Aorta (tissue), 5 donors: ENCODE measurements around the gene ABCC11. TPM values are rescaled to one million over a fixed set of nuclear protein-coding genes. Genes with fewer than 3 reads are reported as not detected.
"Not testable (repeated sequence)": the region's sequence is repeated elsewhere in the genome, so short reads cannot be mapped to it uniquely, and the experiment has no call there.

Source experiments
- ATAC-seq: fragments of 200-7000 bp; cut with Tn5 transposase; one replicate; pipeline ENCODE4 v1.9.1; 2022; ENCODE audit warnings: moderate library complexity; ENCODE audit not compliant: low FRiP score
- DNase-seq, 2 donors: peaks; one replicate each; pipeline ENCODE4 v3.0.0-alpha.2; 2020
- H3K27ac ChIP-seq, 2 donors: one replicate each; pipeline ENCODE4 v1.5.1; 2013; ENCODE audit warnings: low read length in 2 of 2, mild to moderate bottlenecking in 2 of 2, moderate library complexity in 2 of 2, control low read depth in 1 of 2, inconsistent platforms in 1 of 2, low read depth in 1 of 2
- H3K27me3 ChIP-seq, 2 donors: one replicate each; pipeline ENCODE4 v1.6.1; 2013; ENCODE audit warnings: control low read depth in 1 of 2, low read length in 1 of 2, mild to moderate bottlenecking in 1 of 2, moderate library complexity in 1 of 2; ENCODE audit not compliant: insufficient read depth in 2 of 2, control insufficient read depth in 1 of 2
- H3K36me3 ChIP-seq, 2 donors: one replicate each; pipeline ENCODE4 v1.6.1; 2013; ENCODE audit warnings: control low read depth in 1 of 2, low read length in 1 of 2, mild to moderate bottlenecking in 1 of 2; ENCODE audit not compliant: insufficient read depth in 2 of 2, control insufficient read depth in 1 of 2
- H3K4me1 ChIP-seq, 2 donors: one replicate each; pipeline ENCODE4 v1.6.1; 2013; ENCODE audit warnings: low read length in 2 of 2, control low read depth in 1 of 2, mild to moderate bottlenecking in 1 of 2, moderate library complexity in 1 of 2; ENCODE audit not compliant: insufficient read depth in 2 of 2, control insufficient read depth in 1 of 2
- H3K4me3 ChIP-seq, 2 donors: one replicate each; pipeline ENCODE4 v1.5.1; 2013; ENCODE audit warnings: low read length in 2 of 2, control low read depth in 1 of 2, mild to moderate bottlenecking in 1 of 2
- H3K9me3 ChIP-seq: one replicate; pipeline ENCODE4 v1.6.1; 2013; ENCODE audit warnings: mild to moderate bottlenecking, low read length; ENCODE audit not compliant: control insufficient read depth
- WGBS, 2 donors: extraction: QIAGEN DNeasy Blood & Tissue Kit; methylation state at CpG; one replicate each; pipeline ENCODE4 v1.1.7; 2013; 5-methylcytosine and 5-hydroxymethylcytosine counted together
- intact Hi-C, 2 donors: fragments of 100-400 bp; cut with DNase I; formaldehyde crosslinking; loops; one replicate each; pipeline versions ENCODE4 v1.14.2 to v1.15.0; 2022
- polyA plus RNA-seq, 2 donors: library from polyadenylated mRNA; stranded (reverse); fragments of 200-250 nt; gene quantifications; one replicate each; pipeline ENCODE4 v1.2.3, GENCODE V29; 2013
- total RNA-seq, 2 donors: library from RNA; stranded (reverse); fragmentation: NEBNext Ultra II Directional; extraction: Animal tissue kit (Norgen Biotek cat#: 25700); gene quantifications; one replicate each; pipeline ENCODE4 v1.2.1, GENCODE V29; 2021
- donor health status: healthy with polysubstance abuse.
- donor health status: Bipolar disorder and iron deficiency.
- donor health status: DM: no; HTN: no; CAD: no.
- donor health status: DM: no; HTN: no; CAD: no.
- donor health status: DM: yes; HTN: yes; CAD: no.

ABCC11 gene
- total and polyA plus RNA-seq, 4 donors = 0.13 TPM; not detected in 3

DNA sequence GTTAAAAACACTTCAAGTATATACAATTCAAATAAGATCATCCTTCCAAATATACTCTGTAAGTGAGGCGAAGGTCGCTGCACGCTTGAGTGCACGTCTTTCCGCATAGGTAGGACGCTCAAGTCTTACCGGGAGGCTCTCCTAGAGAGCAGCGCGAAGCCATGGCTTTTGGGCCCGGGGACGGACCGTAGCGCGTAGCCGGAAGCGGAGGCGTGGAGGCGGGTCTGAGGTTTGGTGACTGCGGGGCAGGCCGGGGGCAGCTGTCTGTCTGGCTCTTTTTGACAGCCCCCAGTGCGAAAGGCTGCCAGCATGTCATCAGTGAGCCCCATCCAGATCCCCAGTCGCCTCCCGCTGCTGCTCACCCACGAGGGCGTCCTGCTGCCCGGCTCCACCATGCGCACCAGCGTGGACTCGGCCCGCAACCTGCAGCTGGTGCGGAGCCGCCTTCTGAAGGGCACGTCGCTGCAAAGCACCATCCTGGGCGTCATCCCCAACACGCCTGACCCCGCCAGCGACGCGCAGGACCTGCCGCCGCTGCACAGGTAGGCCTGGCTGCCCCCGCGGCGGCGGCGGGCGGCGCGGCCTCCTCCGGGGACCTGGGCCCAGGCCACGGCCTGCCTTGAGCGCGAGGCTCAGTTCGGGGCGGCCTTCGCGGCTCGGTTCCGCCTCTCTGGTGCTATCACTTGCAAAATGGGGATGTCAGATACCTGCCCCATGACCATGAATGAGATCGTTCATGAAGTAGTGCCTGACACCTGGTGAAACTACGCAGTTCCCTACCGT is 3.1 kb downstream of the ABCC11 start, which contains the start of gene LONP2:
LONP2 (plus strand) TSS at position 221 of the 783 bp plus-strand sequence; CDS start at position 310, 89 bp downstream.
- Histone ChIP-seq H3K27ac (peak within 1 kb of the TSS in 1 of 2 donors; percentile 51), H3K27me3 (no peaks in the 10 kb centered on the region), H3K36me3 (no peaks in the 10 kb centered on the region), H3K9me3 (no peaks in the 10 kb centered on the region), H3K4me1 (peaks cover 3 to 5% of the 10 kb centered on the region in 2 donors), H3K4me3 (peak within 1 kb of the TSS; percentile 55 to 85)
- 0% methylated on average over 58 to 63 of the region's 63 CpGs for WGBS, 2 donors
- intact Hi-C loops = no loop called here
- ATAC-seq = peak; percentile 99
- peak; percentile 94 to 97 for DNase-seq

DNA sequence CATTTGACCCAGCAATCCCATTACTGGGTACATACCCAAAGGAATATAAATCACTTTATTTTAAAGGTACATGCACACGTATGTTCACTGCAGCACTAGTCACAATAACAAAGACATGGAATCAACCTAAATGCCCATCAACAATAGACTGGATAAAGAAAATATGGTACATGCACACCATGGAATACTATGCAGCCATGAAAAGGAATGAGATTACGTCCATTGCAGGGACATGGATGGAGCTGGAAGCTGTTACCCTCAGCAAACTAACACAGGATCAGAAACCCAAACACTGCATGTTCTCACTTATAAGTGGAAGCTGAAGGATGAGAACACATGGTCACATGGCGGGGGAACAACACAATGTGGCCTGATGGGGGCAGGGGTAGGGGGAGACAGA is 7.2 kb downstream of the ABCC11 start:
- H3K27me3 ChIP-seq, H3K9me3 ChIP-seq, ATAC-seq, H3K36me3 ChIP-seq, DNase-seq, H3K4me1 ChIP-seq, H3K27ac ChIP-seq, intact Hi-C loops, H3K4me3 ChIP-seq: not testable (repeated sequence)
- WGBS, 2 donors = 91 to 92% methylated on average over 3 of the region's 3 CpGs

DNA sequence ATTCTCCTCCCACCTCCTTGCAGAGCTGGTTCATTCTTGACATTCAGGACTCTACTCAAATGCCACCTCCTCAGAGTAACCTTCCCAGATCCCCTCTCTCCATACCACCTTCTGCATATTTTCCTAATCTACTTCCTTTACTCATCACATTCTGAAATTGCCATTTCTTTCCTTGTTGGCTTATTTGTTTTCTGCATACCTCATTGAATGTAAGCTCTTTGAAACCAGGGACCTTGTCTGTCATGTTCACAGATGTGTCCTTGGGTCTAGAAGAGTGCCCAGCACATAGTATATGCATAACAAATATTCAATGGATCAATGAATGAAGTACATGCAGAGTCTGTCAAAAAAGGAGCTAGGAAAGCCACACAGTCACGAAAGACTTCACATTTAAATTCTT is 11.1 kb downstream of the ABCC11 start:
- no peak overlapping the region for H3K27ac ChIP-seq
- no peaks in the 10 kb centered on the region for H3K36me3 ChIP-seq
- DNase-seq (no peak), ATAC-seq (no peak)
- H3K9me3 ChIP-seq = no peaks in the 10 kb centered on the region
- H3K4me1 ChIP-seq = no peaks in the 10 kb centered on the region
- 69 to 86% methylated on average over 1 of the region's 1 CpG for WGBS, 2 donors
- intact Hi-C loops = loop anchor here in 1 of 2 donors (10.0 kb wide), 1 partner anchor 389 kb away; no protein-coding TSS in a partner anchor
- H3K4me3 ChIP-seq = no peak overlapping the region
- H3K27me3 ChIP-seq = no peaks in the 10 kb centered on the region

DNA sequence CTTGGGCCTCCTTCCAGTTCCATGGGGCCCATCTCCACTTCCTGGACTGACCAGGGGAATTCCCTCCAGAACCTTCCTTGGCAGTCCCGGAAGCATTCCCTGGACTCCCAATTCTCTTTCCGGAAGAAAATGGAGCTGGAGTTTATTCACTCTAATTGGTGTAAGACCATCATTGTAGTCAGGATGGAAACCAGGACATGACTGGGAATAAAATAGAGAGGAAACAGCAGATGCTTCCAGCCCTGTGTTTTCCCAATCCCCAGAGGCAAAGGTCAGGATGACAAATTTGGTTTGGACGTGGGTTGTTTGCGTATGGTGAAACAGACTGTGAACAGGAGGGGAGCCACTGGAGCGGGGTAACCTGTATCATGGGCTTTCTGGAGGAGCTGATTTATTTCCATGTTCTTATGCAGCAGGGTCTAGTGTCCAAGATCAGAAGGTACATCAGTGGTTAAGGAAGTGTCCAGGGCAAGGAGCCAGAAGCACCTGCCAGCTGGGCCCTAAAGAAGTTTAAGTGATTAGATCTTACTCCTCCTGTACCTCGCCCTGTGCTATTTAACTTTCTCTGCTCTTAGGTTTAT is 11.7 kb downstream of the ABCC11 start:
- H3K9me3 ChIP-seq = no peaks in the 10 kb centered on the region
- H3K36me3 ChIP-seq = no peaks in the 10 kb centered on the region
- no peak overlapping the region for H3K4me3 ChIP-seq
- ATAC-seq (no peak), DNase-seq (no peak)
- 64 to 69% methylated on average over 6 of the region's 6 CpGs for WGBS, 2 donors
- no peaks in the 10 kb centered on the region for H3K27me3 ChIP-seq
- intact Hi-C loops = loop anchor here in 1 of 2 donors (10.0 kb wide), 1 partner anchor 389 kb away; no protein-coding TSS in a partner anchor
- no peaks in the 10 kb centered on the region for H3K4me1 ChIP-seq
- no peak overlapping the region for H3K27ac ChIP-seq

DNA sequence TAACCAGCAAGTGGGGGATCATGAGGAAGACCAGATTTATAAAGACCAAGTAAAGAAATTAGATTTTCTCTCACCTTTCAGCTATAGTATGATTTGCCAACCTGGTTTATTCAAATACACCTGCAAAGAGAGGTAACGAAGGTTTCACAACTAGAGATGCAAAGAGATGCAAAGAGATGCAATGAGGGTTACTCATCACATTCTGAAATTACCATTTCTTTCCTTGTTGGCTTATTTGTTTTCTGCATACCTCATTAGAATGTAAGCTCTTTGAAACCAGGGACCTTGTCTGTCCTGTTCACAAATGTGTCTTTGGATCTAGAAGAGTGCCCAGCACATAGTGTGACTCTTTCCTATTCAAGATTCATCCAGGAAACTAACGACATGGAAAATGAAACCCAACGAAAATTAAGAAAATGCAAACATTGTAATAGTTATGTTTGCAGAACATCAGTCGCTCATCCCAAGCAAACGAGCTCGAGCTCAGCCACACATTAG is 12.2 kb downstream of the ABCC11 start:
- no peaks in the 10 kb centered on the region for H3K4me1 ChIP-seq
- H3K4me3 ChIP-seq = no peak overlapping the region
- ATAC-seq = no peak
- H3K36me3 ChIP-seq = no peaks in the 10 kb centered on the region
- 75 to 78% methylated on average over 6 of the region's 6 CpGs for WGBS, 2 donors
- no peaks in the 10 kb centered on the region for H3K9me3 ChIP-seq
- DNase-seq = no peak
- intact Hi-C loops = loop anchor here in 1 of 2 donors (10.0 kb wide), 1 partner anchor 390 kb away; no protein-coding TSS in a partner anchor
- no peak overlapping the region for H3K27ac ChIP-seq
- no peaks in the 10 kb centered on the region for H3K27me3 ChIP-seq

DNA sequence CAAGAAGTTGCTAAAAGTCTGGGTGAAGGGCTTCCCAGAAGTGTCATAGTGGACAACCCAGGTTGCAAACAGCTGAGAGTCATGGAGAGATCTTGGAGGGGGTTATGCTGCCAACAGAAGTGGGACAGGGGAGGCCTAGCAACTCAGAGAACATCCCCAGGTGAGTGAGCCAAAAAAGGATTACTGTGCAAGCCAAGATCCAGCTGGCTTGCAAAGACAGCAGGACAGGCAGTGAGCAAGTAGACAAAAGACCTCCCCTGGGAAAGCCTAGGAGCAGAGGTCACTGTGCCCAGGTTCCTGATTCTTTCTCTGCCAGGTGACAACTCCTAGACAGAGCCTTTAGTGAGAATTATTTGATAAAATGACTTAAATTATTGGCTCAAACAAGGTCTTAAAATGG is 12.7 kb downstream of the ABCC11 start:
- ATAC-seq (no peak), DNase-seq (no peak)
- intact Hi-C loops = loop anchor here in 1 of 2 donors (10.0 kb wide), 1 partner anchor 390 kb away; no protein-coding TSS in a partner anchor
- Histone ChIP-seq H3K27ac (no peak overlapping the region), H3K9me3 (no peaks in the 10 kb centered on the region), H3K4me3 (no peak overlapping the region), H3K36me3 (no peaks in the 10 kb centered on the region), H3K27me3 (no peaks in the 10 kb centered on the region), H3K4me1 (no peaks in the 10 kb centered on the region)

DNA sequence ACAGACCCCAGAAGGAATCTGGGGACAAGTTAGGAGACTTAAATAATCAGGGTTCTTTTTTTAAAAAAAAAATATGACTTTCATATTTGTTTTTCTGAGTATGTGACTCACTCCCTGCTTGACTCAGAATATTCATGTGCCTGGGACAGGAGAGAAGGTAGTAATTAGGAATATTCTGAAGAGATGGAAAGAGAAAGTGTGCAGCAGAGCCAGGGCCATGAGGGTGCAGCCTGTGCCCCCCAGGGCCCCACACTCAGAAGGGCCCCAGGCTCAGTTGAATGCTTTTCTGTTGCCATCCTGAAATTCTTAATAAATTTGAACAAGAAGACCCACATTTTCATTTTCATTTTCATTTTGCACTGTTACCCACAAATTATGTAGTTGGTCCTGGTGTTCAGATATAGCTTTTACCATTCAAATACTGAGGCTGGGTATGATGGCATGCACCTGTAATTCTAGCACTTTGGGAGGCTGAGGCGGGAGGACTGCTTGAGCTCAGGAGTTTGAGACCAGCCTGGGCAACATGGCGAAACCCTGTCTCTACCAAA is 14.8 kb downstream of the ABCC11 start:
- intact Hi-C loops = loop anchor here in 1 of 2 donors (10.0 kb wide), 1 partner anchor 392 kb away; no protein-coding TSS in a partner anchor
- no peak for ATAC-seq
- WGBS, 2 donors = 97 to 98% methylated on average over 2 of the region's 2 CpGs

DNA sequence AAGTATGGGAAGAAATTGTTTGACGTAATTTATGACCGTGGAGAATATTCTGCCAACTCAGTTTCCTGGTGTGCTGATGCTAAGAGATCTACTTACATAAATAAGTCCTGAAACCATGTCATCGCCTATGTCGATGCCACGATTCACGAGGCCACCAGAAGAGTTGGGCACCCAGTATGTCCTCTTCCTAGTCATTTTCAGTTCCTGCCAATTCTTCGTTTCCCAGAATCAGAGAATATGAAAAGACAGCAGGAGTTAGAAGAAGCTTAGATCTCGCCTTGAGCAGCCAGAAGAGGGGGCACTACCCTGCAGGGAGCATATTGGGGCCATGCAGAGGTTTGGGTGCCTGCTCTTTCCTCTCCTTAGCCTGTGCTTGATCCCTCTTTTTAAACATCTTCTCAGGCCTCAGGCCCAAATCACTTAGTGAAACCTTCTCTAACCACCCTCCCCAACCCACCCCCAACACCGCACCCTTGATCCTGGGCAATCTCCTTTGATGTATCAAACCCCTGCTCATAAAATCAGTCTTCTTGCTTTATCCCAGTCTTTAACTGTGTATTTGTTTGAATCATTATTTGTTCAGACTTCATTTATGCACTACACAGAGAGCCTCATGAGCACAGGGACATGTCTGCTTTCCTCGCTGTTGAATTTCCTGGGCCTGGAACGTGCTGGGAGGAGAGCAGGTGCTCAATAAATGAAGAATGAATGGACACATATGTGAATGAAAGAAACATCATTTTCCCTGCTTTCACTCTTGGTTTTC is 15.4 kb downstream of the ABCC11 start:
- H3K9me3 ChIP-seq = no peaks in the 10 kb centered on the region
- no peaks in the 10 kb centered on the region for H3K27me3 ChIP-seq
- H3K27ac ChIP-seq = no peak overlapping the region
- H3K4me3 ChIP-seq = no peak overlapping the region
- 61 to 65% methylated on average over 11 of the region's 11 CpGs for WGBS, 2 donors
- no peaks in the 10 kb centered on the region for H3K4me1 ChIP-seq
- ATAC-seq = no peak
- intact Hi-C loops = loop anchor here in 1 of 2 donors (10.0 kb wide), 1 partner anchor 393 kb away; no protein-coding TSS in a partner anchor
- no peaks in the 10 kb centered on the region for H3K36me3 ChIP-seq
- peak in 1 of 2 donors; percentile 54 for DNase-seq

More for the DNA sequence above, 14.8 kb downstream of the ABCC11 start:
- no peak for DNase-seq
- H3K4me3 ChIP-seq = no peak overlapping the region
- H3K4me1 ChIP-seq = no peaks in the 10 kb centered on the region
- H3K27me3 ChIP-seq = no peaks in the 10 kb centered on the region
- H3K9me3 ChIP-seq = no peaks in the 10 kb centered on the region
- no peak overlapping the region for H3K27ac ChIP-seq
- no peaks in the 10 kb centered on the region for H3K36me3 ChIP-seq
